C4-2B (cell line): Measurements from ENCODE around the gene MAP2.

Experiments
- CTCF ChIP-seq: fragments of 450-650 bp; conservative IDR thresholded peaks from 2 replicates; pipeline ENCODE4 v1.5.1; 2017; ENCODE audit warnings: mild to moderate bottlenecking
- ZFX ChIP-seq: fragments of 450-650 bp; IDR thresholded peaks from 2 replicates; pipeline ENCODE4 v1.6.1; 2017

DNA sequence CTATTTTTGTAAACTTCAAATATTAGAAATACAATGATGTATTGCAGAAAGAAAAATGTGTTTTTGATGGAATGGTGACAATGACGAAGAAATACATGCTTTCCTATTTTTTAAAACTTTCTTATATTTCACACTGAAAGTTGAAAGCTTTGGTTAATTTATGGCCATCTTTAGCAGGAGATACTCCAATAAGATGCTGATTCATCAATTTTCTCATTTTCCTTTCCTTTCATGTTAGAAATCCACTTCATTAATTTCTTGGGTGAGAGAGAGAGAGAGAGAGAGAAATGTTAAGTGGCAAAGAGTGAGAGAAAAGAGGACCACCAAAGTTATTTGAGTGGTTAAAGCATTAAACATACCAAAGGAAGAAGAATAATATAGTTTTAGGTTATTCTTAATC lies 28.6 kb upstream of the MAP2 start:
- TF ChIP-seq CTCF (no peak), ZFX (no peak)
